Colon (tissue), 2 donors: ENCODE measurements around the gene SYPL1.

Experiments used
- FAIRE-seq: peaks from 2 replicates; lab custom pipeline; 2012; peaks lifted over from hg19 to GRCh38; lab: Jason Lieb, UNC
- donor health status: control.
- donor health status: control.

SYPL1 gene

DNA sequence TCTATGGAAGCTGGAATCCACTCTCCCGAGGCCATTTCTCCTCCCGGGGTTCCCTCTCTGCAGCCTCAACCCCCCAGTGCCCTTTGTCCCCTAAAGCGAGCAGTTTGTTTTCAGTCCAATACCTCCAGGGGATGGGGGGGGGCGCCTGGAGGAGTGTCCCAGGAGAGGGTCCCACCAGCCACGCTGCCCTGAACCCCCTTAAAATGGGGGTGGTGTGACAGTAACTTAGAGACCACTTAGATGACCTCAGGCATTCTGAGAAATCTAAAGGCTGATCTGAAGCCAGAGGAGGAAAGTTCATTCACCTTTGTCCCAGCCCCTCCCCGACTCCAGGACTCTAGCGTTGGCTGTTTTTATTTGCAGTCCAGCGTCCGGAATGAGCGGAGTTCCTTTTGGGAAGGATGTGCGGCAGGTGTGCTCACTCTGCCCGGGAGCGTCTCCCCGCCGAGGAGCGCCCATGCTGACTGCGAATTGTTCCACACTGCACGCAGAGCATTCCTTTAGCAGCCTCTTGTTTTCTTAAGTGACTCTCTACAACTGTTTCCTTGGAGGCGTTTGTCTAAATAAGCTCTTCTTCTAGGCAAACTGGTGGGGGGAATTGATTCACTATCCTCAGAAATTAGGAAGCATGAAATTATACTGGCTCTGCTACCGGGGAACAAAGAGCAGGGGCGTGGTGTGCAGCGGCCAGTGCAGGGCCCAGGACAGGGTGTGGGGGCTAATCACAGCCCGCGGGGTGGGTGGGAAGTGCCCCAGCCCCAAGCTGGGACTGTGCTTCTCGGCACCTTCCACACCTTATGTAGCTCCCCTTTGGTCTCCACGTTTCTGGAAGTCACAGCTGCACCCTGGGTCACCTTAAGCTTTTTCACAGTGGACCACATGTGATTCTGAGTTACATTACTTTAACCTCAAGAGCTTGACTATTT, 46.3 kb downstream of the SYPL1 start:
- FAIRE-seq: no peak

DNA sequence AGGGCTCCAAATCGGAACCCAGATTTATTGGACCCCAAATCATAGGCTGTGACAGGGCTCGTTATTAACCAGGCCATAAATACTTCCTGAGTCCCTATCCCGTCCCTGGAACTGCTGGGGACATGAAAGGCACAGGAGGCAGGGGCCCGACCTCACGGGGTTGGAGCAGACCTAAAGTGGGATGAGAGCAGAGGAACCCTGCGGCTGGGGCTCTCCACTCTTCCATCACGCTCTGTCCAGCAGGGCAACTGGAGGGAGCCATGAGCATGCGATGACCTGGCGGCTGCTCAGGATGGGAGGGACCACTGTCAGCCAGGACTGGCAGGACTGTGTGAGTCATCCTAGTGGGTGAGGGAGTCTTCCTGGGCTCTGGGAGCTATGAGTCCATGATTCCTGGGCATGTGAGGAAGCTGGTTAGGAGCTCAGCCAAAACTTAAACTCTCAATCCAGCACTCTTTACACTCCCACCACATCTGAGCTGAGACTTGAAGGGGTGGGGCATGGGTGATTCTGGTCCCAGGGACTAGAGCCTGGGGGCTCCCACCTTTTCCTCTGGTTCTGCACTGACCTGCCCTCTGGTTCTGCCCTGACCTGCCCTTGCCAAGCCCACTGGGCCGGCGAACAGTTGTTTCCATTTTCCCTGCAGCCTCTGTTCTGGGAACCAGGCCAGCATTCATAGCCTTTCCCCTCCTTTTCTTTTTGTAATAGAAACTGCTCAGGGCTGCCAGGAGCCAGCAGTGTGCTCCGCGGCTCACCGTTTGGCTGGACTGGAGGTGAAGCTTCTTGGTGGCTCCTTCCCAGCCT, 47.1 kb downstream of the SYPL1 start:
- no peak for FAIRE-seq

DNA sequence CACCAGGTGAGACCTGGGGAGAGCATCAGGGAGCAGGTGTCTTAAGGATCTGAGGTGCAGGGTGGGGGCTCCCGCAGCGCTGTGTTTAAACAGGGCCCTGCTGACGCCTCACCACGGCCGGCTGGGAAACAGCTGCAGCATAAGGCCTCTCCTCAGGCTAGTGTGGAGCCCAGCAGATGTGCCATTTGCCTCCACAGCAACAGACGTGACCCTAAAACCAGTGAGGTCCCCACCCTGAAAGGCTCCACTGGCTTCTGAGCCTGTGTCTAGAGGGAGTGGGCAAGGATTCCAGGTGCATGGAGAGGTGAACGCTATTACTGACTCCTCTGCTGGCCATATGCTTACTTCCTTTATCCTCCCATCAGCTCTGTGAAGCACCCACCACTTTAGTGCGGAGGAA, 47.8 kb downstream of the SYPL1 start:
- no peak for FAIRE-seq

DNA sequence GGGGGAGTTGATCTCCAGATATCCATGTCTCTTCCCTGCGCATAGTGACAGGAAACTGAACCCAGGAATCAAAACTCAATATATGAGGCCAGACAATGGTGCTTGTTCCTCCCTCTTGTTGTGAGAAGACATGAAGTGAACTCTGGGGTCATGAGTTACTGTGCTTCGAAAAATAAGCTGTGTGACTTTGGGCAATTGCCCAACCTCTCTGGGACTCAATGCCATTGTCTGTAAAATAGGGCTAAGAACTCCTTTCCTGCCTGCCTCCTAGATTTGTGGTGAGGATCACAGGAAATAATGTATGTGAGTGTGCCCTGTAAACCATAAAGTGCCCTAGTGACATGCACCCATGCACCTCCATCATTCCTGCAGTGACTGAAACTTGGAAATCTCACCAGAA, 48.4 kb downstream of the SYPL1 start:
- FAIRE-seq: no peak

DNA sequence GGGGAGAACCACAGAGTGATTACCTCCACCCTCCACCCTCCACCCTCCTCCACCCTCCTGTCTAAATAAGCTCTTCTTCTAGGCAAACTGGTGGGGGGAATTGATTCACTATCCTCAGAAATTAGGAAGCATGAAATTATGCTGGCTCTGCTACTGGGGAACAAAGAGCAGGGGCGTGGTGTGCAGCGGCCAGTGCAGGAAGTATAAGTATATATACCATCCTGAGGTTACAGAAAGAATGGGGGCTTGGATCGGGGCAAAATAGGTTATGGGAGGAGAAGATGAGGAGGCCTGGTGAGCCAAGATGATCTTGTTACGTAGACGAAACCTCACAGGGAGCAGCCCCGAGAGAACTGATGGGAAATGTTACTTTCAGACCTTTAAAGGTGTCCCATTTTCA, 49.1 kb downstream of the SYPL1 start:
- no peak for FAIRE-seq

DNA sequence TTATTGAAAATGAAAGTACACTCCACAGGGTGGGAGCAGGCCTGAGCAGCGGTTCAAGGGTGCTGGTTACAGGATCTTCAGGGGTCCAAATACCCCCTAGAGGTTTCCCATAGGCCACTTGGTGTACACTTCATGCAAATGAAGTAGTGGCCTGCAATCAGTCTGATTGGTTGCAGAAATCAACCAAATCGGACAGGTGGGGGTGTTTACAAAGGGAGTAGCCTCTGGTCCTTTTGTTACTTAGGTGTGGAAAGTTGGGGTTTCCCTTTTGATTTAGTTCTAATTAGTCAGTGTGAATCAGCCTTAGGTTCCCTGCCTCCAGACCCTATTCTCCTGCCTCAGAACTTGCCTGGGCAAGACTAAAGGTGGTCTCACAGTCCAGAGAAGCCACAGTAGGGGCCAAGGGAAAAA, 49.6 kb downstream of the SYPL1 start:
- no peak for FAIRE-seq

DNA sequence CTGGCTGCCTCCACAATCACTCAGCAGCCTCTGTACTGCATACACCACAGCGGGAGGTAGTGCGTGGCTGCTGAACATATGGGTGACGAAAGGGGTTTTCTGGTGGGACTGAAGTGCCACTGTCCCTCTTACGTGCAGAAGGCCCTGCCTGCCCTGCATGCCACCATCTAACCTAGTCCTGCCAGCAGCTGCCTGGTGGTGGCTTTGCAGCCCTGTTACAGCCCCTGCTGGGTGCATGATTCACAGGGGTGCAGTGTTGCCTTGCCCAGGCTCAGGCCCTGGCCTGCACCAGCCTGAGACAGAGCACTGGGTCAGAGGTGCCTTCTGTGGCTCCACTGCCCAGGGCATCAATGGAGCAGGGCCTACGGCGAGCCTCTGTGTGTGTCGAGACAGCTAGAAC, 50.1 kb downstream of the SYPL1 start:
- FAIRE-seq: no peak

DNA sequence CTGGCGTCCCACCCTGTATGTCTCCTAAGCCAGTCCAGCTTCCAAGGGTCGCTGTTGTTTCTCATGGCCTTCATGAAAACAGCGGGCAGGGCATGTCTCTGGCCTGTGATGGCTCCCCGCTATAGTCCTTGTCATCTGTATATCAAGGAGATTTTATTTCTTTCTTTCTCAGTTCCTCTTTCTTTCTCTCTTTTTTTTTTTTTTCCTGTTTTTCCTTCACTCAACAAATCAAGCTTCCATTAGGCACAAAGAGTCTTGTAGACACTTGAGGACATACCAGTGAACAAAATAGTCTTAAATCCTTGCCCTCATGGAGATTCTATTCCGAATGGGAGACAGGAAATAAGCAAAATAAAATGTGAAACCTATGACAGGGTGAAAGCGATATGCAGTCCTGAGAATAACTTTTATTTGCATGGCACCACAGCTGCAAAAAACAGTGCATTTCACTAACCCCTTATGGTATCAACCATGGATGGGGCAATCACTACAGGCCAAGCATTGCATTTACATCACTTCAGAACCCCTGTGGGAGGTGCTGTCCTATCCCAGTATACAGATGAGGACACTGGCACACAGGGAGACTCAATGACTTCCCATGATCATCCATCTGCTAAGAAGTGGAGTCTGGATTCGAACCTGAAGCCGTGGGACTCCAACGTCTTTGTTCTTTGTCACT, 50.7 kb downstream of the SYPL1 start:
- FAIRE-seq: no peak

DNA sequence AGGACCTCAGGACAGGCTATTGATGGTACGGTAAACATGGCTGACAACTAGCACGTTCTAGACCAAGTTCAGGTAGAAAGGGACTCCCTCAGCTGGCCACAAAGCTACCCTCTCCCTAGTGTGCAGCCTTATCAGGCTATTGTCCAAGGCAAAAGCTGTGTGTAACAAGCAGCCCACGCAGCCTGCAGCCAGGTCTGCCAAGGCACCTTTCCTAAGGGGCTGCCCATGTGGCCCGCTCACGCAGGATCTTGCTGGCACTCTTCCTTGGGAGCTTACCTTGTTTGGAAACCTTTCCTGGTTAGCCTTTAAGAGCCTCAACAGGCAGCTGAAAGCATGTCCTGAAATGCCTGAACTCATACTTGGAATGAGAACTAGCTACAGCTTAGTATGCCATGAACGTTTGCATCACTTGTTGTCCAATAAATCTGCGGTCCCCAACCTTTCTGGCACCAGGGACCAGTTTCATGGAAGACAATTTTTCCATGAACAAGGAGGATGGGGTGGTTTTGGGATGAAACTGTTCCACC, 51.7 kb downstream of the SYPL1 start:
- FAIRE-seq: no peak

DNA sequence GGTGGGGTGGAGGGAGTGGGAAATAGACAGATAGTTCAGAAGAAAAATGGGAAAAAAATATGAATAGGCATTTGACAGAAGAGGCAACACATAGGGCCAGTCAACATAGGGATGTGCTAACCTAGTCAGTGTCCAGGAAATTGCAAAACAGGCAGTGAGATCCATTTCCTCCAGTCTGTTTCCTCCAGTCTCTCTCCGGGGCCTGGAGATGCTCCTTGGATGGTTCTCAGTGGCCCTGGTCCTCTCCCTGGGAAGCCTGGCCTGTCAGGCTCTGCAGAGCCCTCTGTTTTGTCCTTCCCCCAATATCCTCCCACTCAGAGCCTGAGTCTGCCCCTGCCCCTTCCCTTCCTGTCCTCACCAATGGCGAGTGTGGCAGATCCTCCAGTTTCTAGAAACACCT, 52.6 kb downstream of the SYPL1 start:
- no peak for FAIRE-seq

DNA sequence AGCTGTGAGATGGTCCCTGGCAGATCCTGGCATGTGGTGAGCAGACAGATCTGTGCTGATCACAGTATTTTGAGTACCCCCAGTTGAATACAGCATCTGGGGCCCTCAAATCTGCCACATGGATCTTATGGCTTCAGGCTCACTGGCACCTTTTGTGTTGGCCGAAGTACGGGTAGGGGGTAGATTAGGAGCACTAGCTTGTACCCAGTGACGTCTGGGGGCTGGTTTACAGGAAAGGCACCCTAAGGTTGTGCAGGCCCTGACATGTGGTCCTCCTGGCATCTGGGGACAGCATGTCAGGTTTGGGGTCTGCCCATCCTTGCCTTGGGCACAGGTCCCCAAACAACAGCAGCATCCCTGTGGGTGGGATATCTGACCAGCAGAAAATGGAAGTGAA, 53.2 kb downstream of the SYPL1 start:
- no peak for FAIRE-seq

DNA sequence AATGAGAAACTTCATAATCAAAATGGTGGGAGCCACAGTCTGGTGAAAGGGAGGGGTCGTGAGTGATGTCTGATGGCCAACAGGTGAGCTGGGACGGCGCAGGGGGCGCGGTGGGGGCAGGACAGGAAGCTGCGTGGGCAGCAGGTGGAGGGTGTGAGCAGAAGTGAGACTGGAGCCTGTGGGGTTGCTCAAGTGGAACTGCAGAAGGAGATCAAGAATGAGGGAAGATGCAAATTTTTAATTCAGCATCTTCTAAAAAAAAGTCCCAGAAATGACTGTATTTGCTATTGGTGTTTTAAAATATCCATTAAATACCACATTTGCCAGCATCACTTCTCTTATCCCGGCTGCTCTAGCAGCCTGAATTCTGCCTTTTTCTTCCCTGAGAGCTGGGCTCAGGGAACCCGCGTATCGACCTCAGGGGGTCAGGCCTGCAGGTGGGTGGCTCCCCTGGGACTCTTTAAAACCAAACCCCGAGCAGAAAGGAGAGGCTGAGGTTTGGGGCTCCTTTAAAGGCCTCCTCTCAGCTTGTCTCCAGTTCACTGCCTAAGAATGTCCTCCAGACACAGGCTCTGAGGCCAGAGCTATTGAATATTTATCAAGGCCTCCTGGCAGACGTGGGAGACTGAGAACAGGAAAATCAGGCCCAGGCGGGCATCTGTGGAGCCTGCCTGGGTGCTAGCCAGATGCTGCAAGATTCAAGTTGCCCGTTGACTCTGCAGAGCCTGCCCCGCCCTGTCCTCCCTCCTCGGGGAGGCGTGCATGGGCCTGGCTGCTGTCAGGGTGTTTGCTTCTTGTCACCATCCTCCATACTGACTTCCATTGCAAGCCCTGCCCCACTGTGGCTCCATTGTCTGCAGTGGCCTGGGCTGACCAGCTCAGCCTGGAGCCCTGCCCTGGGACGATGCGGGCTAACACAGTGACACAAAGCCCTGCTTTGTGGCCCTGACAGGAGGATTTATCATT, 53.9 kb downstream of the SYPL1 start:
- FAIRE-seq: no peak

DNA sequence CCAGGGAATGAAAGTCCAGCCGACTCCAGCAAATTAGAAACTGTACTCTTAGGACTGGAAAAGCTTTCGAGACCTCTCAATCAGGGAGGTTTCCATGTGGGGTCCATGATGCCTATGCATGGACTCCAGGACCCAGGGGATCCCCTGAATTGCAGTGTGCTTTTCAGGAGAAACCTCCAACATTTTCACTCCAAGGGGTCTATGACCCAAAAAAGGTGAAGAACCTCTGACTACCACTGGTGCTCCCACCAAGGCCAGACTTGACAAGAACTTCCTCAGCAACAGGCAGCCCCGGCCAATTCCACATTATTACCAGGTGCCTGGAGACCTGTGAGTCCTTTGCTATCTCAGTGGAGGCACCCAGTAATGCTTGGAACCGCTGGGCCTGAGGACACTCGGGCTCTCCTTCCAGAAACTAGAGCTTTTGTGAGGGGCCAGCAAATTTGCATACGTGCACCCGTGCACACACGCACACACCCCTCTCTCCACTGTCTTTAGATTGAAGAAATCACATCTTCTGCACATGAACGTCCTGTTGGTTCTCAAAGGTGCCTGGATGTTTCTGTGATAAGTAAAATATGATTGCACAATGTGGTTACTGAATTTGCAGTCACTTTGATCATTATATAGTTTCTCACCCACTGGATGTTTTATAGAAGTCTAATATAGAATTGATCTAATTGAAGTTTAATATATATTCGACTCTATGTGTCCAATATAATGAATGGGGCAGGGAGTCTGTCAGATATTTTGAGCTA, 54.7 kb downstream of the SYPL1 start:
- no peak for FAIRE-seq

DNA sequence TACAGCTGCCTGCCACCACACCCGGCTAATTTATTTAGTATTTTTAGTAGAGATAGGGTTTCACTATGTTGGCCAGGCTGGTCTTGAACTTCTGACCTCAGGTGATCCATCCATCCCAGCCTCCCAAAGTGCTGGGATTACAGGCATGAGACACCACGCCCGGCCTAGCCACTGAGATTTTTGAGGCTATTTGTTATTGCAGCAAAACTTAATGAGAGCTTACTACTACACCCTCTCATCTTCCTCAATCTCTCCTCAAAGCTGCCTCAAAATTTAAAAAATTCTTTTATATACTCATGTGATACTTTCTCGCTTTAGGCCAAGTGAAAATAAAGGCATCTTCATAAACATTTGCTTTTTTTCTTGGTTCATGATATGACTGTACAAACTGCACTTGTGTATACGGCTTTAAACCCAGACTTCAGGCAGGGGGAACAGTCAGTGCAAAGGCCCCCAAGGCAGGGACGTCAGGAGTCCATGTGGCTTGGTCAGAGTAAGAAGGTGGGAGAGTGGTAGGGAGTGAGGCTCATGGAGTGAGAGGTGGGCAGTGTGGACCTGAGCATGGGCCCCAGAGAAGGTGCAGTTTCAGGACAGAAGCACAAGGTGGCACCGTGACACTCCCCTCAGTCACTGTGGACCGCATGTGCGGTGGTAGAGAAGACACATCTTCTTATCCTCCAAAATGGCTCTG, 55.5 kb downstream of the SYPL1 start:
- no peak for FAIRE-seq

DNA sequence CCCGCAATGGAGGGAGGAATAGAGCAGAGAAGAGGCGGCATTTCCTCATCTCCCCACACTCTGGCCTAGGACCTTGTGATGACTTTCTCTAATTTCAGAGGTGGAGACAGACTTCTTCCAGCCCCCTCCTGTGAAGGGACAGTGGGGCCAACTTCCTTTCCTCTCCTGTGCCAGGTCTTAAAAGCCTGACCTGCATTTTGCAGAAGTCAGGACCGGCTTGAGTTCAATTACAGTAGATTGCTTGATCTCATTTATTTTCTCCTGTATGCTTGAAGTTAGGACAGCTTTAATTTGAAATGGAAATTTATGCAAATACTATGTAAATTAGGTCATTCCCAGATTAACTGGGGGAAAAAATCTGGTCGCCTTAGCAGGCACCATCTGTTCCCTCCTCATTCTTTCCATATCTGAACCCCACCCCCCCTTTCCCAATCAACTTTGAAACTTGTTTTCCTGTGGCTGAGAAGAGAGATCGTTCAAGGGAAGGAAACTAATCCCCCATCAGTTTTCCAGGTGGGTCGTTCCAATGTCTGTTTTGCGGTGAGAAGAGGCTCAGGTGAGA, 57.1 kb downstream of the SYPL1 start:
- no peak for FAIRE-seq

DNA sequence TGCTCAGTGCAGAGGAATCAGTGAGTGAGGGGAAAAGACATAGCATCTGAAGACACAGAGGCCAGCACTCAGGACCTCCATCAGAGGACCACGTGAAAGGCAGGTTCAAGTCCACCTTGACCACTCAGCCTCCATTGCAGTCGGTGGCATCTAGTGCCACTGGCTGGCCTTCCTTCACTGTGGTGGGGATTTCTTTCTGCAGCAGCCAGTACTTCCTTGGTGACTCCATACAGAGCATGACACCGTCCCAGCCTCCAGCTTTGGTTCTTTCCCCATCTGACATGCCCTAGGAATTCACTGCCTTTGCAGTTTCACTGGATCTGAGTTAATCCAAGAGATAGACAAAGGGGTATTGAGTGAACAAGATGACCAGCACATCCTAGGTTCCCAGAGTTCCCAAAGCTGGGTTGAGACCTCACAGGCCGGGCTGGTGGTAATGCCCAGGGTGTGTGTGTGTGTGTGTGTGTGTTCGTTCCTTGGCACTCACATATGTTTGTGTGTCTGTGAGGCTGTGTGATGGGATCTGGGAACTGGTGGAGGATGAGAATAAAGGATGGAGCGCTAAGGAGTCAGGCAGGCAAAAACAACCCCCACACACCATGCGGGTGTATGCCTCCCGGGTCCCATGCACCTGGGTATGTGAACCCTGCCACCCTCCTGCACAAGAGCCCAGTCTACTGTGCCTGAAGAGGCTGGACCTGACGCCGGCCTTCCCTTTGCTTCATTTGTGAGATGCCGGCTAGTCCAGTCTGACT, 57.8 kb downstream of the SYPL1 start:
- no peak for FAIRE-seq

DNA sequence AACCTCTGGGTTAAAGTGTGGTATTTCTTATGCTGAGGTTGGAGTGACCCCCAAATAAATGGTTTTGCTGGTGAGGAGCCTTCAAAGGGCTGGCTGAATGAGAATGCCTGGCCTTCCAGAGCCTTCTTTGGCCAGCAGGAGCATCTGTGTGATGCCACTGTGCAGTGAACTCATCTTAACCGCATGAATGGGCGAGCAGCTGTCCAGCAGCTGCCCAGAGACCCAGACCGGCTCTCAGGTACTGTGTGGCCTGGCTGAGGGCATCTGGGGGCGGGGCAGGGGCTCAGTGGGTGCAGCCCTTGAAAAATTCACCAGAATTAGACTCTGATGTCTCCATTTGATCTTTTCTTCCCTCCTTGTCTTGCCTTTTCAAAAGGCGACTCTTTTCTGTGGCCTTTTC, 59.0 kb downstream of the SYPL1 start:
- no peak for FAIRE-seq

DNA sequence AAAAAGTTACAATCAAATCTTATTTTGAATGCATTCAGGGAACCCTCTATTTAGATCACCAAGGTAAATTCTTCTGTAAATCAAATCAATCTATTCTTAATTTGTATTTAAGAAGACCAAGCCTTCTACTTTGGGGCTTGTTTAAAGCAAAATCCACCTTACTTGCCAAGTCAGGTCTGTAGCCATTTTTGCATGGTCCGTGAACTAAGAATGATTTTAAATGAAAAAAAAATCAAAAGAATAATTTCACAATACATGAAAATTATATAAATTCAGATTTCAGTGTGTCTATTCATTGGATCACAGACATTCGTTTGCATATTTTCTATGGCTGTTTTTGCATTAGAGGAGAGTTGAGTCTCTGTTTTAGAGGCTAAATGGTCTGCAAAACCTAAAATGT, 59.4 kb downstream of the SYPL1 start:
- FAIRE-seq: no peak

DNA sequence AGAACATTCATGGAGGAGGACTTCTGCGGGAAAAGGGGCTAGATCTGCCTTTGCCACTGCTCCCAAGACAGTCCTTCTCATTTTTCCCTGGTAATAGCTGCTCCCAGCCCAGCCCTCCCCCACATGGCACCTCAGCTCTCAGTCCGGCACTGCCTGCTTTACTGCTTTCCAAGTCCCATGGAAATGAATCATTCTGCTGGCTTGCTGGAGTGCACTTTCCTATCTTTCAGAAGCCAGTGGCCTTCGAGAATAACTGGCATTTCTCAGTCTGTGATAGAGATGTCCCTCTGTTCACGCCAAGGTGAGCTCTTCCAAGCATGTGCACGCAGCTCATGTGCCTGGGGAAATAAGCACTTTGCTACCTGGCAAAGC, 61.4 kb downstream of the SYPL1 start:
- FAIRE-seq: no peak
